Fibroblast of lung (primary cell): ENCODE results near the gene NTPCR. TPM values are rescaled to one million over a fixed set of nuclear protein-coding genes. Genes with fewer than 3 reads are reported as not detected.

ENCODE experiments used
- DNase-seq, 2 donors: peaks; one replicate each; pipeline versions ENCODE4 v3.0.0 to v3.0.0-alpha.2; 2010; ENCODE audit warnings: low read depth in 2 of 2
- H2AFZ ChIP-seq: 2 replicates; pipeline ENCODE4 v1.5.1; 2012; ENCODE audit warnings: low read length, control low read depth, inconsistent platforms
- H3K27ac ChIP-seq: 2 replicates; pipeline ENCODE4 v1.5.1; 2011; ENCODE audit warnings: low read length, control low read depth; ENCODE audit not compliant: insufficient read depth
- H3K27me3 ChIP-seq: 2 replicates; pipeline ENCODE4 v1.5.1; 2011; ENCODE audit warnings: mild to moderate bottlenecking, low read length; ENCODE audit not compliant: control insufficient read depth, insufficient read depth
- H3K36me3 ChIP-seq: 2 replicates; pipeline ENCODE4 v1.5.1; 2011; ENCODE audit warnings: low read length; ENCODE audit not compliant: control insufficient read depth, insufficient read depth
- H3K4me1 ChIP-seq: 2 replicates; pipeline ENCODE4 v1.5.1; 2011; ENCODE audit warnings: low read length; ENCODE audit not compliant: control insufficient read depth, insufficient read depth; ENCODE audit errors: extremely low read depth
- H3K4me2 ChIP-seq: 2 replicates; pipeline ENCODE4 v1.5.1; 2011; ENCODE audit warnings: low read length, control low read depth; ENCODE audit not compliant: insufficient read depth; ENCODE audit errors: extremely low read depth
- H3K4me3 ChIP-seq, 4 experiments: fragments of 200-600 bp in 1 of 4; sonication (generic) in 1 of 4; replicated peaks in 1 of 4; 2 replicates each; pipeline ENCODE4 v1.5.1; 2011 to 2016; ENCODE audit warnings: low read length in 4 of 4, low read depth in 3 of 4, mild to moderate bottlenecking in 3 of 4, control low read depth in 2 of 4, inconsistent platforms in 1 of 4, mixed read lengths in 1 of 4; ENCODE audit not compliant: insufficient read depth in 1 of 4; ENCODE audit errors: control extremely low read depth in 1 of 4
- H3K79me2 ChIP-seq: 2 replicates; pipeline ENCODE4 v1.5.1; 2012; ENCODE audit warnings: mild to moderate bottlenecking, low read length, inconsistent platforms; ENCODE audit not compliant: control insufficient read depth, insufficient read depth
- H3K9ac ChIP-seq: 2 replicates; pipeline ENCODE4 v1.5.1; 2011; ENCODE audit warnings: mild to moderate bottlenecking, low read length, control low read depth; ENCODE audit not compliant: insufficient read depth
- H3K9me3 ChIP-seq: 2 replicates; pipeline ENCODE4 v1.5.1; 2012; ENCODE audit warnings: low read depth, low read length; ENCODE audit not compliant: control insufficient read depth, insufficient read depth
- H4K20me1 ChIP-seq: 2 replicates; pipeline ENCODE4 v1.5.1; 2011; ENCODE audit warnings: low read length; ENCODE audit not compliant: control insufficient read depth, insufficient read depth; ENCODE audit errors: extremely low read depth
- CTCF ChIP-seq, 2 donors: IDR thresholded peaks in 1 of 2; conservative IDR thresholded peaks in 1 of 2; 1 replicate in 1 of 2; 2 replicates in 1 of 2; pipeline ENCODE4 v1.5.1; 2011 to 2012; ENCODE audit warnings: low read length in 2 of 2, control low read depth in 1 of 2, inconsistent platforms in 1 of 2, low read depth in 1 of 2, mild to moderate bottlenecking in 1 of 2
- EZH2 ChIP-seq: IDR thresholded peaks from 2 replicates; pipeline ENCODE4 v1.5.1; 2012; ENCODE audit warnings: low read length, control low read depth, mild to moderate bottlenecking; ENCODE audit errors: missing control alignments
- polyA plus RNA-seq, 2 donors: library from polyadenylated mRNA; depleted of rRNA in 1 of 2; stranded (reverse) in 1 of 2; unstranded in 1 of 2; fragments of >200 nt; gene quantifications; 2 replicates each; pipeline ENCODE4 v1.2.1, GENCODE V29; 2011 to 2012; ENCODE audit warnings: missing spikeins in 1 of 2
- total RNA-seq: library from RNA; depleted of rRNA; stranded (reverse); fragments of >200 nt; gene quantifications from 2 replicates; pipeline ENCODE4 v1.2.1, GENCODE V29; 2014

The NTPCR gene
- total and polyA plus RNA-seq, 2 donors (not counting 1 experiment from before 2014, with no cell fraction given), result 23.0 to 27.9 TPM

GRCh38 chr1:232991238-232991637 is 40.8 kb downstream of the NTPCR start:
- Histone ChIP-seq H4K20me1 (no peaks in the 10 kb centered on the region), H3K27me3 (no peaks in the 10 kb centered on the region), H3K4me2 (no peak overlapping the region), H3K36me3 (no peaks in the 10 kb centered on the region), H3K4me1 (no peaks in the 10 kb centered on the region), H3K27ac (no peak overlapping the region), H3K9me3 (no peaks in the 10 kb centered on the region), H2AFZ (no peak overlapping the region), H3K4me3 (no peak overlapping the region), H3K9ac (no peak overlapping the region), H3K79me2 (no peaks in the 10 kb centered on the region)
- TF ChIP-seq EZH2 (no peak), CTCF (conservative IDR thresholded peaks at IDR 0.05 in 1 of 2, IDR thresholded peaks at IDR 0.05 in 1 of 2; ENCODE audit: low read depth in 1 of 2, low read length in 2 of 2) (no peak)
- DNase-seq, result no peak

DNA sequence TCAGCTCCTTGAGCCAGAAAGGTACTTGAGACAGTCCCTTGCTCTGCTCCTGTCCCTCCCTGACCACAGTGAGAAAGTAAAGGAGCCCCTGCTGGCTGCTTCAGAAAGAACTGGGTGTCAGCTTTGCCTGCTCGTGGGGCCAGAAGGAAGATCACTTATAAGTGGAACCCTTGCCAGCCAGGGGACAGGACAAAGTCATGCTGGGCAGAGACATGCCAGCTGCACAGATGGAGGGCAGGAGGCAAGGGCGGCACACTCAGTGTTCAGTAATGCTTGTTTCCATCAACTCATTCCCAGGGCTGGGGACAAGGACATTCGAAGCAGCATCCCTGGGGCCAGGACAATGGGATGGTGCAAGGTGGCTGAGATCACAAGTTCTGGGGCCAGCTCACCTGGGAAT is 41.8 kb downstream of the NTPCR start:
- H3K36me3 ChIP-seq, result no peaks in the 10 kb centered on the region
- no peaks in the 10 kb centered on the region for H3K79me2 ChIP-seq
- no peaks in the 10 kb centered on the region for H4K20me1 ChIP-seq
- DNase-seq, result no peak
- no peak overlapping the region for H3K4me3 ChIP-seq
- H3K4me1 ChIP-seq, result no peaks in the 10 kb centered on the region
- no peak for TF ChIP-seq CTCF (conservative IDR thresholded peaks at IDR 0.05 in 1 of 2, IDR thresholded peaks at IDR 0.05 in 1 of 2; ENCODE audit: low read depth in 1 of 2, low read length in 2 of 2)
- no peak for TF ChIP-seq EZH2
- no peak overlapping the region for H2AFZ ChIP-seq
- H3K27me3 ChIP-seq, result no peaks in the 10 kb centered on the region
- no peak overlapping the region for H3K27ac ChIP-seq
- H3K4me2 ChIP-seq, result no peak overlapping the region
- no peaks in the 10 kb centered on the region for H3K9me3 ChIP-seq
- no peak overlapping the region for H3K9ac ChIP-seq

- no peaks in the 10 kb centered on the region for H3K4me1 ChIP-seq
- no peaks in the 10 kb centered on the region for H4K20me1 ChIP-seq
- H3K4me3 ChIP-seq, result no peak overlapping the region
- no peak for DNase-seq
- no peak overlapping the region for H3K27ac ChIP-seq
- no peaks in the 10 kb centered on the region for H3K9me3 ChIP-seq
- no peaks in the 10 kb centered on the region for H3K27me3 ChIP-seq
- no peak for TF ChIP-seq CTCF (conservative IDR thresholded peaks at IDR 0.05 in 1 of 2, IDR thresholded peaks at IDR 0.05 in 1 of 2; ENCODE audit: low read depth in 1 of 2, low read length in 2 of 2)
- no peak for TF ChIP-seq EZH2
- H3K36me3 ChIP-seq, result no peaks in the 10 kb centered on the region
- no peak overlapping the region for H3K4me2 ChIP-seq
- no peak overlapping the region for H3K9ac ChIP-seq
- H2AFZ ChIP-seq, result no peak overlapping the region
- no peaks in the 10 kb centered on the region for H3K79me2 ChIP-seq
Measured at GRCh38 chr1:232993555-232993954, 43.1 kb downstream of the NTPCR start.
